Measurements from ENCODE around the gene RADIL. TPM values are rescaled to one million over a fixed set of nuclear protein-coding genes. Genes with fewer than 3 reads are reported as not detected.

RADIL gene
- total and polyA plus RNA-seq, 9 of the 15 experiments (the other 6 are each of a cell fraction or from before 2014, with no cell fraction given), result 0.06 to 8.1 (median 1.9) TPM; not detected in 1

DNA sequence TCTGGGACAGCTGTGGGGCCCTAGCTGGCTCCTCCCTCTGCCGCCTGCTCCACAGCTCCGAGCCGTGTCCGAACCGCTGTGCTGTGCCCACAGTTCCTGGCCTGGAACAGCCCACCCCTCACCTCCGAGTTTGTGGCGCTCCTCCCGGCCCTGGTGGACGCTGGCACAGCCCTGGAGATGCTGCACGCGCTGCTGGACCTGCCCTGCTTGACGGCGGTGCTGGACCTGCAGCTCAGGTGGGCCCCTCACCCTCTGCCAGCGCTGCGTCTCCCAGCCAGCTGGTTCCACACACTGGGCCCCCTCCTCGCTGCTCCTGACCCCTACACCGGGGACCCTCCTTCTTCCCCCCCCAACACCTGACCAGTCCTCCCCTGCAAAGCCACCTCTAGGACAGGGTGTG is 96.0 kb downstream of the RADIL start:
- intact Hi-C loops (cut with micrococcal nuclease), result no loop called here
- no peak overlapping the region for H3K4me2 ChIP-seq (ENCODE audit: insufficient read depth, low read length)
- ChIA-PET POLR2A (interaction anchor here (0.7 to 1.2 kb wide), 2 partner anchors 12 to 41 kb away, joined by 3 to 4 read pairs; partner anchors contain the start of gene AP5Z1), CTCF (ENCODE audit: low intra/inter-chr PET ratio) (no interaction called here)
- in situ Hi-C loops (cut with MboI), result no loop called here
- H3K4me1 ChIP-seq (replicated peaks in 1 of 2; ENCODE audit: control insufficient read depth in 2 of 2, insufficient read depth in 2 of 2, low read length in 2 of 2), result peaks cover 0 to 36% of the 10 kb centered on the region in 2 experiments; a peak in 2 of 5 replicates
- FAIRE-seq, result no peak
- H3K27ac ChIP-seq (ENCODE audit: extremely low read depth, low read depth, low read length), result no peak overlapping the region
- no peak for ATAC-seq
- no peak overlapping the region for H3K4me3 ChIP-seq
- H4K20me1 ChIP-seq (replicated peaks; ENCODE audit: control insufficient read depth, insufficient read depth, low read length), result no peaks in the 10 kb centered on the region
- no peaks in the 10 kb centered on the region for H3K9me1 ChIP-seq (ENCODE audit: control insufficient read depth, insufficient read depth, low read length)
- peak overlapping the region in 1 of 2 experiments; percentile 35; a peak in 1 of 4 replicates for H3K9ac ChIP-seq (ENCODE audit: insufficient read depth in 1 of 2, low read depth in 2 of 2, low read length in 2 of 2)
- BruUV-seq (replicated peaks), result no TSS peak
- TF ChIP-seq SLC30A9 (CRISPR knock-in tag; IDR thresholded peaks at IDR 0.05) (no peak), NFRKB (IDR thresholded peaks at IDR 0.05; ENCODE audit: low read depth) (no peak), RBFOX2 (IDR thresholded peaks at IDR 0.05; ENCODE audit: low read depth, low read length) (peak; percentile 24; the same call in 1 of the 2 replicates), ETV1 (tag; conservative IDR thresholded peaks at IDR 0.05; ENCODE audit: low read depth) (no peak), CHD1 (IDR thresholded peaks at IDR 0.05; ENCODE audit: low read length) (no peak)
- 91% methylated on average over 12 of the region's 17 CpGs for WGBS (ENCODE audit: insufficient coverage, low coverage, missing lambda C conversion rate)
- no peaks in the 10 kb centered on the region for H3K27me3 ChIP-seq (ENCODE audit: control insufficient read depth in 2 of 2, insufficient read depth in 2 of 2, low read length in 2 of 2)
- H2AFZ ChIP-seq (ENCODE audit: low read depth, low read length), result no peak overlapping the region
- peaks cover 57% of the 10 kb centered on the region; the same call in 1 of the 3 replicates for H3K36me3 ChIP-seq (ENCODE audit: control insufficient read depth, insufficient read depth, low read length)
- no peak for DNase-seq (ENCODE audit: extremely low read depth in 1 of 4, low spot score in 3 of 4)
- H3K79me2 ChIP-seq (ENCODE audit: control insufficient read depth, insufficient read depth, low read length), result no peaks in the 10 kb centered on the region
- no peaks in the 10 kb centered on the region for H3K9me3 ChIP-seq (replicated peaks; ENCODE audit: control insufficient read depth, insufficient read depth, low read depth, low read length)

- no peak overlapping the region for H3K9ac ChIP-seq (ENCODE audit: insufficient read depth in 1 of 2, low read depth in 2 of 2, low read length in 2 of 2)
- CTCF ChIA-PET (ENCODE audit: low intra/inter-chr PET ratio), result no interaction called here
- TF ChIP-seq ZNF197 (CRISPR knock-in tag; IDR thresholded peaks at IDR 0.05; ENCODE audit: low read depth), result no peak
- TF ChIP-seq, protein P1, sequence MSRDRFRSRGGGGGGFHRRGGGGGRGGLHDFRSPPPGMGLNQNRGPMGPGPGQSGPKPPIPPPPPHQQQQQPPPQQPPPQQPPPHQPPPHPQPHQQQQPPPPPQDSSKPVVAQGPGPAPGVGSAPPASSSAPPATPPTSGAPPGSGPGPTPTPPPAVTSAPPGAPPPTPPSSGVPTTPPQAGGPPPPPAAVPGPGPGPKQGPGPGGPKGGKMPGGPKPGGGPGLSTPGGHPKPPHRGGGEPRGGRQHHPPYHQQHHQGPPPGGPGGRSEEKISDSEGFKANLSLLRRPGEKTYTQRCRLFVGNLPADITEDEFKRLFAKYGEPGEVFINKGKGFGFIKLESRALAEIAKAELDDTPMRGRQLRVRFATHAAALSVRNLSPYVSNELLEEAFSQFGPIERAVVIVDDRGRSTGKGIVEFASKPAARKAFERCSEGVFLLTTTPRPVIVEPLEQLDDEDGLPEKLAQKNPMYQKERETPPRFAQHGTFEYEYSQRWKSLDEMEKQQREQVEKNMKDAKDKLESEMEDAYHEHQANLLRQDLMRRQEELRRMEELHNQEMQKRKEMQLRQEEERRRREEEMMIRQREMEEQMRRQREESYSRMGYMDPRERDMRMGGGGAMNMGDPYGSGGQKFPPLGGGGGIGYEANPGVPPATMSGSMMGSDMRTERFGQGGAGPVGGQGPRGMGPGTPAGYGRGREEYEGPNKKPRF (IDR thresholded peaks at IDR 0.05; ENCODE audit: low read depth, low read length), result no peak
- no peak for TF ChIP-seq SAFB (IDR thresholded peaks at IDR 0.05; ENCODE audit: borderline replicate concordance, low read depth, low read length)
- TF ChIP-seq ZNF780A (CRISPR knock-in tag; IDR thresholded peaks at IDR 0.05), result no peak
- no peak for TF ChIP-seq ZNF212 (CRISPR knock-in tag; IDR thresholded peaks at IDR 0.05)
- no peak for TF ChIP-seq FIP1L1 (IDR thresholded peaks at IDR 0.05; ENCODE audit: low read depth, low read length, poor library complexity, severe bottlenecking)
- no peak for TF ChIP-seq GMEB1 (CRISPR knock-in tag; IDR thresholded peaks at IDR 0.05)
- no peak for TF ChIP-seq FOXJ3 (CRISPR knock-in tag; IDR thresholded peaks at IDR 0.05)
These were observed 97.5 kb downstream of the RADIL start for GRCh38 chr7:4786015-4786414.

More at GRCh38 chr7:4786015-4786414, 97.5 kb downstream of the RADIL start:
- peaks cover 0 to 25% of the 10 kb centered on the region in 2 experiments; a peak in 2 of 5 replicates for H3K4me1 ChIP-seq (replicated peaks in 1 of 2; ENCODE audit: control insufficient read depth in 2 of 2, insufficient read depth in 2 of 2, low read length in 2 of 2)
- POLR2A ChIA-PET, result no interaction called here
- DNase-seq (ENCODE audit: extremely low read depth in 1 of 4, low spot score in 3 of 4) (no peak), FAIRE-seq (no peak), ATAC-seq (no peak)
- H3K4me3 ChIP-seq, result no peak overlapping the region
- no peak overlapping the region for H2AFZ ChIP-seq (ENCODE audit: low read depth, low read length)
- WGBS (ENCODE audit: insufficient coverage, low coverage, missing lambda C conversion rate), result 93% methylated on average over 13 of the region's 17 CpGs
- H3K27me3 ChIP-seq (ENCODE audit: control insufficient read depth in 2 of 2, insufficient read depth in 2 of 2, low read length in 2 of 2), result no peaks in the 10 kb centered on the region
- no TSS peak for BruUV-seq (replicated peaks)
- peaks cover 63% of the 10 kb centered on the region; the same call in 1 of the 3 replicates for H3K36me3 ChIP-seq (ENCODE audit: control insufficient read depth, insufficient read depth, low read length)
- no peaks in the 10 kb centered on the region for H4K20me1 ChIP-seq (replicated peaks; ENCODE audit: control insufficient read depth, insufficient read depth, low read length)
- in situ Hi-C loops (cut with MboI), result no loop called here
- H3K9me1 ChIP-seq (ENCODE audit: control insufficient read depth, insufficient read depth, low read length), result no peaks in the 10 kb centered on the region
- no peak overlapping the region for H3K27ac ChIP-seq (ENCODE audit: extremely low read depth, low read depth, low read length)
- H3K79me2 ChIP-seq (ENCODE audit: control insufficient read depth, insufficient read depth, low read length), result no peaks in the 10 kb centered on the region
- H3K4me2 ChIP-seq (ENCODE audit: insufficient read depth, low read length), result no peak overlapping the region
- intact Hi-C loops (cut with micrococcal nuclease), result no loop called here
- no peaks in the 10 kb centered on the region for H3K9me3 ChIP-seq (replicated peaks; ENCODE audit: control insufficient read depth, insufficient read depth, low read depth, low read length)
